Cardiac septum (tissue), 1 donor: ENCODE measurements around the gene CXCL6. TPM values are rescaled to one million over a fixed set of nuclear protein-coding genes. Genes with fewer than 3 reads are reported as not detected.

ENCODE experiments used
- DNase-seq: peaks from one replicate; pipeline ENCODE4 v3.0.0-alpha.2; 2020; ENCODE audit warnings: low spot score
- intact Hi-C: fragments of 100-400 bp; cut with DNase I; formaldehyde crosslinking; loops from one replicate; pipeline ENCODE4 v1.14.0; 2022
- long read RNA-seq: library from polyadenylated mRNA; unstranded; transcript quantifications from one replicate; pipeline ENCODE4 v2.0.0, GENCODE V29; 2021
- total RNA-seq: library from RNA; stranded (reverse); fragmentation: NEBNext Ultra II Directional; extraction: Animal tissue kit (Norgen Biotek cat#: 25700); gene quantifications from one replicate; pipeline ENCODE4 v1.2.1, GENCODE V29; 2021
- donor health status: DM: no; HTN: no; CAD: no.

The CXCL6 gene
- total RNA-seq: 0.22 TPM
- long read RNA-seq: 0 reads

DNA sequence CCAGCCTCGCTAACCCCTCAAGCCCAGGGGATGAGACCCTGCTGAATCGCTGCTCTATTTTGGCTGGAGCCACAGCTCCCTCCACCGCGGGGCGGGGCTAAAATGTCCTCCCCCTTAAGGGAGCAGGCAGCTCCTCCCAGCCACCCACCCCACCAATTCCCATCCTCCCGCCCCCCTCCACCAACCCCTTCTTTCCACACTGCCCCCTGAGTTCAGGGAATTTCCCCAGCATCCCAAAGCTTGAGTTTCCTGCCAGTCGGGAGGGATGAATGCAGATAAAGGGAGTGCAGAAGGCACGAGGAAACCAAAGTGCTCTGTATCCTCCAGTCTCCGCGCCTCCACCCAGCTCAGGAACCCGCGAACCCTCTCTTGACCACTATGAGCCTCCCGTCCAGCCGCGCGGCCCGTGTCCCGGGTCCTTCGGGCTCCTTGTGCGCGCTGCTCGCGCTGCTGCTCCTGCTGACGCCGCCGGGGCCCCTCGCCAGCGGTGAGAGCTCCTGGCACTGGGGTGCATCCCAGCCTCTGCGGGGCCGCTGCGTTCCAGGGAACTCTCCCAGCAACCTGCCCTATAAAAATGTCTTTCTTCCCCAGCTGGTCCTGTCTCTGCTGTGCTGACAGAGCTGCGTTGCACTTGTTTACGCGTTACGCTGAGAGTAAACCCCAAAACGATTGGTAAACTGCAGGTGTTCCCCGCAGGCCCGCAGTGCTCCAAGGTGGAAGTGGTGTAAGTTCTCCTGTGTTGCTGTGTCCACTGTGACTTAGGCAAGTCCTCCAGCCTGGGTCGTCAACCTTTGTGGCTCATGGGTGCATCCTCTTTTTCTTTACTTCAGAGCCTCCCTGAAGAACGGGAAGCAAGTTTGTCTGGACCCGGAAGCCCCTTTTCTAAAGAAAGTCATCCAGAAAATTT, at the start of gene CXCL6:
Gene CXCL6 (plus strand): TSS at position 306 of the 907 bp plus-strand sequence. CDS start 73 bp downstream, at position 379.
- intact Hi-C loops: no loop called here
- peak; percentile 84 for DNase-seq

DNA sequence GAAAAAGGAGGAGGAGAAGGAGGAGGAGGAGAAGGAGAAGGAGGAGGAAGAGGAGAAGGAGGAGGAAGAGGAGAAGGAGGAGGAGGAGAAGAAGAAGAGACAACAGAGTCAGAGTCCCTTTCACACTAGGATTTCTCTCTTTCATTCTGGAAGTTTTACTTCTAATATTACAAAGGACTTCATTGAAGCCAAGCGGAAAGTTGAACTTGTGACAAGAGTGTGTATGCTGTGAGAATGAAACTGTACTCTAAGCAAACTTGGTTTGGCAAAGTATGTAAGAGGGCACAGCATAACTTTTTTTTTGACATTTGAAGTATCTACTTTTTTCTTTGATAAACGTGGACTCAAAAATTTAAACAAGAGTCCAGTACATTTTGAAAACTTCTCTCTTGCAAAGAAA, 48.1 kb upstream of the CXCL6 start:
- DNase-seq: no peak
- intact Hi-C loops: no loop called here

- intact Hi-C loops: no loop called here
- no peak for DNase-seq
These were observed 37.6 kb upstream of the CXCL6 start for GRCh38 chr4:73798842-73799241.

- intact Hi-C loops: no loop called here
These were observed 36.3 kb upstream of the CXCL6 start for GRCh38 chr4:73800206-73800605.

DNA sequence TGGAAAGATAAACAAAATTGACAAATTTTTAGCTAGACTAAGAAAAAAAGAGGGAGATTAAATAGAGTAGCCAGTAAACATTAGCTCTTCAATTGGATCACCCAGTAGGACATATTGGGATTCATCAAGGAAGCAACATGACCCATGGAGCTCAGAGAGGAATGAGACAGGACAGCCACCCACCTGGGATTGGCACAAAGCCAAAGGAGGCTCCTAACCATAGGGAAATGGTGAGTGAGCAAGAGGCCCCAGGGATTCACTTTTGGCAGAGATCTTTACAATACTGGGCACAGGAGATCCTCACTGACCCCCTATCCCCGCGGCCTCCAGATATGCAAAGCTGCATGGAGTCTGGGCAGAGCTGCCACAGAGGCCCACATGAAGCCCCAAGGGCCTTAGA, 34.8 kb upstream of the CXCL6 start:
- intact Hi-C loops: no loop called here
- DNase-seq: no peak

More at GRCh38 chr4:73800206-73800605, 36.3 kb upstream of the CXCL6 start:
- DNase-seq: no peak

DNA sequence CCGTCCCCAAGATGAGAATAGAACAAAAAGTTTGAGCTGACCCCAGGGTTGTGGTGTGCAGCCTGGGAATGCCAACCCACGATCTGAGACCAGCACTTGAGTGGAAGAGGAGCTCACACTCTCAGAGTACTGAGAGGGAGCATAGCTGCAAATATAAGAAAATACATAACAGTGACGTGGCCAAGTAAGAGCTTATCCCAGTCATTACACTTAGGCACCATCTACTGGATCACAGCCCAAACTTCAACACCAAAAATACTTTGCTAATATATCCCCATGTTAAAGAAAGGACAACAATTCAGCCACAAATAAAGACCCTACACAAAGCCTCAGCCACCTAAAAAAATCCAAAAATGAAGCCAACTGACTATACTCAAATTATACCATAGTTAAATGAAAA, 33.3 kb upstream of the CXCL6 start:
- no peak for DNase-seq
- intact Hi-C loops: no loop called here

DNA sequence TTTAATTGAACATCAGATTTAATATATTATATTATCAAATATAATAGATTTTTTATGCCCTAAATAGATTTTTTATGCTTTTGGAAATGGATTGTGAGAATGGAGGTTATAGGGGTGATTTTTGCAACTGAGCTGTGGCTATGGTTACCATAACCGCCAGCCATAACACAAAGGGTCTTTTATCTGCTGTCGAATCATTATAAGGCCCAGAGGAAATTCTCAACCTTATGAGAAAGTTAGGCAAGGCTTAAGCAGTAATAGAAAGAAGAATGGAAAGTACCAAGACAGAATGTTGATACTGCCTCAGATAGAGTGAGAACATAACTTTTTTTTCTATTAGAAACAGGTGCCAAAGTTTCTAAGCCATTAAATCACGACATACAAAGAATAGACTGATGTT, 26.3 kb upstream of the CXCL6 start:
- no peak for DNase-seq
- intact Hi-C loops: no loop called here

- no peak for DNase-seq
- intact Hi-C loops: no loop called here
These were observed 24.6 kb upstream of the CXCL6 start for GRCh38 chr4:73811841-73812240.

GRCh38 chr4:73814679-73815078, 21.8 kb upstream of the CXCL6 start:
- DNase-seq: no peak
- intact Hi-C loops: no loop called here

DNA sequence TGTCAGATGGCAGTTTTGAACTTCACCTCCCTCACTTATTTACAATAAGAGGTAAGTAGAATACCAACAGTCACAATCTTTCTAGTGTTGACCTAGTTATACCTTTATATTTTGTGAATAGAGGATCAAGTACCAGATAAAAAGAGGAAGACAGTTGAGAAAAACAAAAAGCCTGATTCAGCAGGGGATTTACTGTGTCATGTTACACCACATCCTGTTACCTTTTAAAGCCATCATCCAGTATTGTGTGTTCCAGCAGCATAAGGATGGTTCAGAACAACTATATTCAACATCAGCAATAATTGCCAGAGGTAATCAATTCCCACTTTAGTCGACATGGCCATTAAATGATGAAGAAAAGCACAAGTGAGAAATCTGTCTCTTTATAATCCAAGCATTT, 21.3 kb upstream of the CXCL6 start:
- intact Hi-C loops: no loop called here
- no peak for DNase-seq

DNA sequence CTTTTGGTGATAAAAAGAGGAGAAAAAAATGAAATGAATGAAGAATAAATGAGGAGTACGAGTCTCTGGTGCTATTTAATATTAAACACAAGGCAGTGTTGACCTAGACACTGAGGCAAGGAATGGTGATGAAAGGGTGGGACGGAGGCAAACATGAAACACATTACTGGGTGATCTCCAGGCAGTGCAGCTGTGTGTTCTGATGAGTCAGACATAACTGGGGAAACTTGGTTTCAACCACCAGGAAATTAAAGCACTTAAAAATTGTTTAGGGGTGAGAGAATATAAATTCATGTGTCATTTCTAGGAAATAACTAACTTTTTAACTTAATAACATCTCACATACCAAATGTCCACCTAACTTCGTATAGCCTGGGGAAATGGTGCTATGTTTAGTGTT, 19.7 kb upstream of the CXCL6 start:
- DNase-seq: no peak
- intact Hi-C loops: no loop called here

DNA sequence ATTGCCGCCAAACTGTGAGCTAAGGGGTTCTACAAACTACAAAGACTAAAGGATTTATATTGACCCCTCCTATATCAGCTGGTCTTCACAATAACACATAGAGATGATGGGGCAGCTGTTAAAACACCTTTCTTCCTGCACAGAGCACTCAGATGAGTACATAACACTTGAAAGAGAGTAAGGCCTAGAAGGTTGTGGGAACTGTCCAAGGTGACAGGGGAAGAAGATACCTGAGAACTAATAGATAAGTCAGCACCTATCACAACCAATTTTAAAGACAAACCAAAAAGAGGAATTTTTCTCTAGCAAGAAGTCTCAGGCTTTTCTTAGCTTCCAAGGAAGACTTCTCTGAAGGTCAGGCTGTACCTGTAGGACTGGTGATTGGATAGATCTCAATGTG, 19.1 kb upstream of the CXCL6 start:
- intact Hi-C loops: no loop called here
- no peak for DNase-seq

- intact Hi-C loops: no loop called here
These were observed 15.2 kb upstream of the CXCL6 start for GRCh38 chr4:73821325-73821724.

DNA sequence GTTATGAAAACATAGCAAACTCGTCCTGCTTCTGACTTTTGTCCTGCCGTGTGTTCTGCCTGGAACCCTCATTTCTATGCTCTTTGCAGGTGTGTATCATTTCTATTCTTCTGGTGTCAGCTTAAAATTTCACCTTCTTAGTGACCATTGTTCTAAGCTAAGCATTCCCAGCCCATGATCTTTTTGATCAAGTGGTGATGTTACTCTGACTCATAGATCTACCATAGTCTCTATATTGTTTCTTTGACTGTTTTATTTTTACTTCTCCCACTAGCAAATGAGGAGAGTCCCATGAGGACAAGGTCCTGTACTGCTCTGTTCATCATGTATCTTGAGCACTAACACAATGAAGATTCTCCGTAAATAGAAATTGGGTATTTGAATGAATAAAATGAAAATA, 14.1 kb upstream of the CXCL6 start:
- DNase-seq: no peak
- intact Hi-C loops: no loop called here

More at GRCh38 chr4:73821325-73821724, 15.2 kb upstream of the CXCL6 start:
- no peak for DNase-seq

- intact Hi-C loops: no loop called here
- DNase-seq: no peak
These were observed 13.5 kb upstream of the CXCL6 start for GRCh38 chr4:73822812-73823504.

- intact Hi-C loops: no loop called here
- no peak for DNase-seq
These were observed 12.7 kb upstream of the CXCL6 start for GRCh38 chr4:73823760-73824159.

GRCh38 chr4:73828956-73829355, 7.5 kb upstream of the CXCL6 start:
- no peak for DNase-seq
- intact Hi-C loops: no loop called here

- DNase-seq: no peak
- intact Hi-C loops: no loop called here
These were observed 4.9 kb upstream of the CXCL6 start for GRCh38 chr4:73831569-73831968.

- no peak for DNase-seq
- intact Hi-C loops: no loop called here
These were observed 3.7 kb upstream of the CXCL6 start for GRCh38 chr4:73832651-73833237.

GRCh38 chr4:73839071-73839470, 2.6 kb downstream of the CXCL6 start:
- DNase-seq: no peak
- intact Hi-C loops: no loop called here

DNA sequence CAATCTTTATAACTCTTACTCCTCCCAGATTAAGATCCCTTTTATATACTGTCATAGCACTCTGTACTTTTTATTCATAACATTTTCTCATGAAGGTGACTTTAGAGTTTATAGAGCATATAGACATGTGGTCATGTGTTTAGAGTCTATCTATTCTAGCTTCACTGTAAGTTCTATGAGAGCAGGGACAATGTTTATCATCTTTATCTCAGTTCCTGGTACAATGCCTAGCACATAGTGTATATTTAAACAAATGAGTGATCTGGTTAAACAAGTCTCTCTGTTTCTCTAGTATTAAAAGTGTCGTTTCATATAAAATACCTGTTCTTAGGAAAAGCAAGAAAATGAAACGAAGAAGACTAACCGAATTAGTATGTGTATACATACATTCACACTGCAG, 3.2 kb downstream of the CXCL6 start:
- intact Hi-C loops: no loop called here
- DNase-seq: no peak
